C4-2B (cell line): Measurements from ENCODE around the gene SRRM2.

Source experiments
- H3K27ac ChIP-seq: fragments of 450-650 bp; 2 replicates; pipeline ENCODE4 v1.5.1; 2017
- CTCF ChIP-seq: fragments of 450-650 bp; conservative IDR thresholded peaks from 2 replicates; pipeline ENCODE4 v1.5.1; 2017; ENCODE audit warnings: mild to moderate bottlenecking
- ZFX ChIP-seq: fragments of 450-650 bp; IDR thresholded peaks from 2 replicates; pipeline ENCODE4 v1.6.1; 2017

The SRRM2 gene

DNA sequence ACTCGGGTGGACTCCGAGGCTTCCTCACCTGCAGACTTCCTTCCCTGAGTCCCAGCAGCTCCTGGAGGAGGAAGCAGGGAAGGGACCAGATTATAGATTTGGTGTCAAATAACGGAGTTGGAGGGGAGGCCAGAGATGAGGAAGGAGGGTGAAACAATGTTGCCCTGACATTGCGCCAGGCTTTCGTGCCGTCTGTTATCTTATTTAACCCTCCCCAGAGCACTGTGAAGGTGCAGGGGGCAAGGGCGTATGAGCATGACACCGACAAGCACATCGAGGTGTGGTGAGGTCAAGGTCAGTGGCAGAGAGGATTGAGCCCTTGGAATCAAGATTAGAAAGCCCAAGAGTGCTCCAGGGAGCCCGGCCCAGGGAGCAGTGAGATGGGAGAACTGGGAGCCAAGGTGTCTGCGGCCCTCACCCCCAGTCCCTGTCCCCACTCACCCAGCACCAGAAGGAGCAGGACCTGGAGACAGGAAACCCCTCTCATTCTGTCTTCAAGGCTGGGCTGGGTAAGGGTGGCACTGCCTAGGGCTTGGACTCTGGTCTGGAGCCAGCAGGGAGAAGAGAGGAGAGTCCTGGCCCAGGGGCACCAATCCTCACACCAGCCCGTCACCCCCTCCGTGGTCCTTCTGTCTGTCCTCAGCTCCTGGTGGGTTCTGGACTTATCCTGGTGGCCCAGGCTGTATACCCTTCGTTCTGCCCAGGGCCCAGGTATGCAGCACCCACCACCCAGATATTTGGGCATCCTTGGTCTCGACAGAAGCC is 33.8 kb downstream of the SRRM2 start:
- TF ChIP-seq ZFX = no peak
- TF ChIP-seq CTCF = no peak
- no peak overlapping the region for H3K27ac ChIP-seq

DNA sequence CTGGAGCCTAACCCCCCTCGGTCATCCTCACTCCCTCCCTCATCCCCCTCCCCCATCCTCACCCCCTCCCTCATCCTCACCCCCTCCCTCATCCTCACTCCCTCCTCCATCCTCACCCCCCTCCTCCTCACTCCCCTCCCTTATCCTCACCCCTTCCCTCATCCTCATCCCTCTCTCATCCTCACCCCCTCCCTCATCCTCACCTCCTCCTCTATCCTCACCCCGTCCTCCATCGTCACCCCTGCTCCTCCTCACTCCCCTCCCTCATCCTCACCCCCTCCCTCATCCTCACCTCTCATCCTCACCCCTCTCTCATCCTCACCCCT is 34.4 kb downstream of the SRRM2 start:
- TF ChIP-seq ZFX (no peak), CTCF (no peak)
- no peak overlapping the region for H3K27ac ChIP-seq

- H3K27ac ChIP-seq = no peak within 1 kb of the TSS
- no peak for TF ChIP-seq CTCF
- no peak for TF ChIP-seq ZFX
Measured at GRCh38 chr16:2787406-2787805, 35.0 kb downstream of the SRRM2 start, which contains the start of gene PRSS33. PRSS33 (minus strand) TSS chr16:2787560; CDS start chr16:2786547, 1,013 bp downstream.

- TF ChIP-seq ZFX = no peak
- TF ChIP-seq CTCF = no peak
- H3K27ac ChIP-seq = no peak overlapping the region
Measured at GRCh38 chr16:2787961-2788360, 35.5 kb downstream of the SRRM2 start.

DNA sequence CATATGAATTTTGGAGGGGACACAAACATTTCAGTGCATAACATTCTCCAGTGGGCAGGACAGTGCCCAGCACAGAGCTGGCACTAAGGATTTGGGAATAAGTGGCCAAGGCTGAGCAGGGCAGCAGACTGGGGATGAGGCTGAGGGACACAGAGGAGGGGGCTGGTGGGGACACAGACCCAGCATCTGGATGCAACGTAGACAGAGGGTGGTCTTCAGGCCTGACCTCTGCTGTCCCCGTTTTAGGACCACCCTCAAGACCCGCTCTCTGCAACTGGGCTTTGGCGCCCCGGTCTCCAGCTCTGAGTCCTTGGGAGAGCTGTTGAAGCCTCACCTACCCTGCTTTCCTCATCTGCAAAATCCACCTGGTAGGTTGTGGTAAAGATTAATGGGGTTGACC is 38.2 kb downstream of the SRRM2 start:
- no peak for TF ChIP-seq ZFX
- no peak for TF ChIP-seq CTCF
- H3K27ac ChIP-seq = no peak overlapping the region

GRCh38 chr16:2791174-2791573 is 38.7 kb downstream of the SRRM2 start:
- no peak overlapping the region for H3K27ac ChIP-seq
- no peak for TF ChIP-seq CTCF
- no peak for TF ChIP-seq ZFX

- no peak for TF ChIP-seq CTCF
- H3K27ac ChIP-seq = no peak overlapping the region
Measured at GRCh38 chr16:2792940-2793339, 40.5 kb downstream of the SRRM2 start.
